GM21717 (cell line): ENCODE measurements around the gene TRABD2B.

Experiments used
- ATAC-seq: cut with Tn5 transposase; IDR thresholded peaks from one replicate; pipeline ENCODE4 v1.9.1; 2021; ENCODE audit warnings: mild to moderate bottlenecking, moderate library complexity; ENCODE audit not compliant: unreplicated experiment

The TRABD2B gene

GRCh38 chr1:47810964-47811682, 186.1 kb downstream of the TRABD2B start:
- ATAC-seq: no peak

- no peak for ATAC-seq
These were observed 187.7 kb downstream of the TRABD2B start for GRCh38 chr1:47809301-47810084.

GRCh38 chr1:47808612-47809011, 188.6 kb downstream of the TRABD2B start:
- no peak for ATAC-seq

GRCh38 chr1:47805921-47806361, 191.2 kb downstream of the TRABD2B start:
- no peak for ATAC-seq

- no peak for ATAC-seq
These were observed 192.2 kb downstream of the TRABD2B start for GRCh38 chr1:47805018-47805417.

GRCh38 chr1:47803815-47804501, 193.2 kb downstream of the TRABD2B start:
- no peak for ATAC-seq

GRCh38 chr1:47797575-47797974, 199.6 kb downstream of the TRABD2B start:
- no peak for ATAC-seq

GRCh38 chr1:47796626-47797025, 200.6 kb downstream of the TRABD2B start:
- no peak for ATAC-seq

GRCh38 chr1:47795102-47795501, 202.1 kb downstream of the TRABD2B start:
- no peak for ATAC-seq

GRCh38 chr1:47794530-47794929, 202.7 kb downstream of the TRABD2B start:
- ATAC-seq: no peak

GRCh38 chr1:47794081-47794480, 203.1 kb downstream of the TRABD2B start:
- no peak for ATAC-seq

GRCh38 chr1:47793563-47793962, 203.6 kb downstream of the TRABD2B start:
- no peak for ATAC-seq

- no peak for ATAC-seq
These were observed 204.4 kb downstream of the TRABD2B start for GRCh38 chr1:47792779-47793178.

- ATAC-seq: no peak
These were observed 205.1 kb downstream of the TRABD2B start for GRCh38 chr1:47791879-47792608.

- ATAC-seq: no peak
These were observed 208.4 kb downstream of the TRABD2B start for GRCh38 chr1:47788761-47789160.

GRCh38 chr1:47787560-47787959, 209.6 kb downstream of the TRABD2B start:
- no peak for ATAC-seq

GRCh38 chr1:47786316-47786715, 210.9 kb downstream of the TRABD2B start:
- ATAC-seq: no peak

GRCh38 chr1:47785561-47786271, 211.5 kb downstream of the TRABD2B start:
- no peak for ATAC-seq

GRCh38 chr1:47785118-47785517, 212.1 kb downstream of the TRABD2B start:
- no peak for ATAC-seq

GRCh38 chr1:47784497-47784822, 212.7 kb downstream of the TRABD2B start:
- no peak for ATAC-seq
